GM12878 (cell line): ENCODE results near the gene MRPL12. TPM values are rescaled to one million over a fixed set of nuclear protein-coding genes. Genes with fewer than 3 reads are reported as not detected.

Experiments
- ATAC-seq: fragments of 200-7000 bp; cut with Tn5 transposase; 3 replicates; pipeline ENCODE4 v1.9.1; 2020; ENCODE audit warnings: mild to moderate bottlenecking, moderate library complexity
- BruUV-seq: library from RNA; stranded (reverse); fragments of 400-500 nt; replicated peaks from 2 replicates; lab custom pipeline; 2021; lab: Mats Ljungman, UMichigan
- CTCF ChIA-PET: fragments of 300-600 bp; sonication (Branson Sonifier 250); formaldehyde crosslinking; extraction: SDS; loops from one replicate; lab custom pipeline; 2021; ENCODE audit warnings: inconsistent platforms; lab: Yijun Ruan, JAX
- POLR2A ChIA-PET: fragments of 350-600 bp; formaldehyde crosslinking; extraction: SDS; loops from one replicate; lab custom pipeline; 2021; ENCODE audit warnings: inconsistent platforms; lab: Charles Lee
- RAD21 ChIA-PET: fragments of 300-600 bp; sonication (Branson Sonifier 250); formaldehyde crosslinking; loops from one replicate; lab custom pipeline; 2023; ENCODE audit warnings: antibody characterized with exemption; ENCODE audit not compliant: unreplicated experiment; lab: Charles Lee
- SMC1A ChIA-PET: fragments of 300-600 bp; sonication (Branson Sonifier 250); formaldehyde crosslinking; loops from one replicate; lab custom pipeline; 2023; ENCODE audit not compliant: unreplicated experiment, uncharacterized antibody; lab: Charles Lee
- DNase-seq: peaks from one replicate; pipeline ENCODE4 v3.0.0-alpha.2; 2011; ENCODE audit warnings: low read depth, low spot score
- FAIRE-seq: peaks from 3 replicates; lab custom pipeline; 2011; peaks lifted over from hg19 to GRCh38; lab: Jason Lieb, UNC
- H2AFZ ChIP-seq: 2 replicates; pipeline ENCODE4 v1.6.0; 2011; ENCODE audit warnings: low read depth, low read length, control low read depth; ENCODE audit not compliant: control insufficient read depth
- H3K27ac ChIP-seq: 2 replicates; pipeline ENCODE4 v1.5.1; 2011; ENCODE audit warnings: control low read depth; ENCODE audit not compliant: control insufficient read depth, insufficient read depth
- H3K27me3 ChIP-seq, 2 experiments: replicated peaks in 1 of 2; 2 replicates each; pipeline versions ENCODE4 v1.6.0 to v1.6.1; 2011; ENCODE audit warnings: low read length in 1 of 2; ENCODE audit not compliant: control insufficient read depth in 2 of 2, insufficient read depth in 2 of 2
- H3K36me3 ChIP-seq, 2 experiments: 2 replicates each; pipeline ENCODE4 v1.5.1; 2011; ENCODE audit warnings: low read length in 1 of 2; ENCODE audit not compliant: control insufficient read depth in 2 of 2, insufficient read depth in 2 of 2
- H3K4me1 ChIP-seq: 2 replicates; pipeline ENCODE4 v1.6.1; 2011; ENCODE audit warnings: mild to moderate bottlenecking, low read length, moderate library complexity, mixed read lengths; ENCODE audit not compliant: control insufficient read depth, insufficient read depth
- H3K4me2 ChIP-seq: 2 replicates; pipeline ENCODE4 v1.6.0; 2011; ENCODE audit warnings: control low read depth; ENCODE audit not compliant: control insufficient read depth, insufficient read depth
- H3K4me3 ChIP-seq: fragments of 200-600 bp; sonication (generic); 2 replicates; pipeline ENCODE4 v1.5.1; 2016
- H3K79me2 ChIP-seq: 2 replicates; pipeline ENCODE4 v1.6.0; 2011; ENCODE audit warnings: low read length; ENCODE audit not compliant: control insufficient read depth, insufficient read depth
- H3K9ac ChIP-seq: 2 replicates; pipeline ENCODE4 v1.8.0; 2011; ENCODE audit warnings: low read length, control low read depth, mixed read lengths; ENCODE audit not compliant: control insufficient read depth, insufficient read depth
- H3K9me3 ChIP-seq: replicated peaks from 3 replicates; pipeline ENCODE4 v1.5.1; 2011; ENCODE audit warnings: mild to moderate bottlenecking, low read length; ENCODE audit not compliant: control insufficient read depth, insufficient read depth
- H4K20me1 ChIP-seq: 2 replicates; pipeline ENCODE4 v1.6.0; 2011; ENCODE audit not compliant: control insufficient read depth, insufficient read depth
- ATF2 ChIP-seq: IDR thresholded peaks from 2 replicates; pipeline ENCODE4 v1.6.1; 2012; ENCODE audit warnings: low read length, inconsistent platforms
- BCL3 ChIP-seq: IDR thresholded peaks from 2 replicates; pipeline ENCODE4 v1.6.1; 2011; ENCODE audit warnings: borderline replicate concordance, low read depth, mild to moderate bottlenecking, moderate library complexity, low read length; ENCODE audit not compliant: insufficient read depth, poor library complexity, severe bottlenecking
- IKZF1 ChIP-seq: fragments of 450-650 bp; conservative IDR thresholded peaks from 2 replicates; pipeline ENCODE4 v1.6.1; 2017; ENCODE audit warnings: antibody characterized with exemption, mild to moderate bottlenecking
- JUND ChIP-seq: IDR thresholded peaks from 2 replicates; pipeline ENCODE4 v1.6.1; 2012; ENCODE audit warnings: low read depth, mild to moderate bottlenecking, low read length, improper control_type of control experiment, moderate library complexity
- NR2C1 ChIP-seq: fragments of 450-650 bp; IDR thresholded peaks from 2 replicates; pipeline ENCODE4 v1.6.1; 2017; ENCODE audit warnings: antibody characterized with exemption, mild to moderate bottlenecking, moderate library complexity
- PAX8 ChIP-seq: fragments of 450-650 bp; IDR thresholded peaks from 2 replicates; pipeline ENCODE4 v1.6.1; 2017; ENCODE audit warnings: mild to moderate bottlenecking, moderate library complexity
- PML ChIP-seq: IDR thresholded peaks from 2 replicates; pipeline ENCODE4 v1.6.1; 2012; ENCODE audit warnings: low read length, inconsistent platforms
- RAD51 ChIP-seq: fragments of 450-650 bp; IDR thresholded peaks from 2 replicates; pipeline ENCODE4 v1.6.1; 2016; ENCODE audit warnings: moderate library complexity, mild to moderate bottlenecking, inconsistent platforms
- RBBP5 ChIP-seq: fragments of 200-600 bp; sonication (generic); conservative IDR thresholded peaks from 2 replicates; pipeline ENCODE4 v1.6.1; 2016
- REST ChIP-seq: IDR thresholded peaks from 2 replicates; pipeline ENCODE4 v1.6.1; 2012; ENCODE audit warnings: mild to moderate bottlenecking, low read depth, low read length
- ZNF384 ChIP-seq: IDR thresholded peaks from 2 replicates; pipeline ENCODE4 v1.6.1; 2012; ENCODE audit warnings: low read depth, mild to moderate bottlenecking, low read length, improper control_type of control experiment, borderline replicate concordance
- ZNF622 ChIP-seq: fragments of 450-650 bp; IDR thresholded peaks from 2 replicates; pipeline ENCODE4 v1.6.1; 2017; ENCODE audit warnings: mild to moderate bottlenecking, inconsistent platforms
- whole genome bisulfite sequencing: methylation state at CpG from one replicate; pipeline ENCODE4 v1.1.6; 2016; ENCODE audit warnings: low lambda C conversion rate; ENCODE audit not compliant: insufficient replicate concordance, insufficient coverage; ENCODE audit errors: missing lambda C conversion rate; 5-methylcytosine and 5-hydroxymethylcytosine counted together
- in situ Hi-C: fragments of 300-500 bp; cut with MboI; formaldehyde crosslinking; loops from 9 replicates; pipeline ENCODE4 v1.14.3; 2018; ENCODE audit warnings: mixed read lengths
- intact Hi-C: fragments of 100-400 bp; cut with micrococcal nuclease; formaldehyde crosslinking; loops from one replicate; pipeline ENCODE4 v1.14.2; 2022; ENCODE audit not compliant: unreplicated experiment
- polyA plus RNA-seq, 11 experiments: library from polyadenylated mRNA; depleted of rRNA in 4 of 11; unstranded in 6 of 11; stranded (reverse) in 5 of 11; fragments of >200 nt; fragmentation: Nextera tagmentation in 4 of 11; fragmentation: Illumina TruSeq in 1 of 11; extraction: Ambion mirVana in 4 of 11; extraction: Trizol in 1 of 11; gene quantifications; 1 replicate in 1 of 11; 2 replicates in 10 of 11; pipeline versions ENCODE4 v1.2.1 to v1.2.3, GENCODE V29; 2011 to 2016; ENCODE audit warnings: inconsistent platforms in 2 of 11, missing spikeins in 2 of 11, low read depth in 1 of 11
- total RNA-seq, 4 experiments: library from RNA; depleted of rRNA in 3 of 4; stranded (reverse); fragments of >200 nt in 3 of 4; fragmentation: Illumina TruSeq in 1 of 4; extraction: Trizol in 1 of 4; gene quantifications; 2 replicates each; pipeline versions ENCODE4 v1.2.1 to v1.2.3, GENCODE V29; 2013 to 2021

MRPL12 gene
- total and polyA plus RNA-seq, 10 of the 15 experiments (the other 5 are each of a cell fraction or from before 2014, with no cell fraction given) = 1.3 to 269 (median 117) TPM

GRCh38 chr17:81734405-81735263 is 31.5 kb downstream of the MRPL12 start:
- H3K9me3 ChIP-seq = no peaks in the 10 kb centered on the region
- no peak overlapping the region for H3K4me3 ChIP-seq
- peak overlapping the region; percentile 82; the same call in 1 of the 2 replicates for H3K4me2 ChIP-seq
- WGBS = 44% methylated on average over 35 of the region's 35 CpGs
- H3K27ac ChIP-seq = no peak overlapping the region
- peaks cover 0 to 2% of the 10 kb centered on the region in 2 experiments; a peak in 1 of 4 replicates for H3K27me3 ChIP-seq
- RAD21 ChIA-PET = interaction anchor here (1.2 kb wide), 3 partner anchors 74 to 127 kb away, joined by 3 to 6 read pairs (median 3); partner anchors contain the start of gene MCRIP1
- ATAC-seq = no peak
- BruUV-seq = no TSS peak
- intact Hi-C loops = no loop called here
- no peak for TF ChIP-seq PAX8
- TF ChIP-seq JUND = no peak
- no peak for TF ChIP-seq IKZF1
- no peak for TF ChIP-seq RAD51
- TF ChIP-seq ZNF622 = no peak
- TF ChIP-seq PML = no peak
- no peak for TF ChIP-seq ATF2
- no peak for TF ChIP-seq ZNF384
- TF ChIP-seq REST = no peak
- no peak for TF ChIP-seq NR2C1
- no peak for TF ChIP-seq RBBP5
- no peak for TF ChIP-seq BCL3
- POLR2A ChIA-PET = interaction anchor here (0.5 to 1.5 kb wide), 4 partner anchors 124 to 162 kb away, joined by 4 to 7 read pairs (median 6); partner anchors contain the start of gene ANAPC11
- peaks cover 4% of the 10 kb centered on the region; the same call in 1 of the 2 replicates for H3K4me1 ChIP-seq
- no peaks in the 10 kb centered on the region for H3K36me3 ChIP-seq
- no peak overlapping the region for H3K9ac ChIP-seq
- CTCF ChIA-PET = interaction anchor here (0.6 to 3.1 kb wide), 9 partner anchors 10 to 287 kb away, joined by 3 to 12 read pairs (median 5); partner anchors contain the start of genes CENPX, LRRC45 and MCRIP1
- in situ Hi-C loops = no loop called here
- no peak for DNase-seq
- no peak for FAIRE-seq
- no peaks in the 10 kb centered on the region for H4K20me1 ChIP-seq
- no peaks in the 10 kb centered on the region for H3K79me2 ChIP-seq
- SMC1A ChIA-PET = interaction anchor here (1.2 to 1.7 kb wide), 3 partner anchors 12 to 202 kb away, joined by 3 to 5 read pairs (median 4); no protein-coding TSS in a partner anchor
- no peak overlapping the region for H2AFZ ChIP-seq
